ENCODE data around the gene REM2. TPM values are rescaled to one million over a fixed set of nuclear protein-coding genes. Genes with fewer than 3 reads are reported as not detected.

The REM2 gene
- total and polyA plus RNA-seq, 4 donors, result 0.08 to 0.14 (median 0.11) TPM; not detected in 1

DNA sequence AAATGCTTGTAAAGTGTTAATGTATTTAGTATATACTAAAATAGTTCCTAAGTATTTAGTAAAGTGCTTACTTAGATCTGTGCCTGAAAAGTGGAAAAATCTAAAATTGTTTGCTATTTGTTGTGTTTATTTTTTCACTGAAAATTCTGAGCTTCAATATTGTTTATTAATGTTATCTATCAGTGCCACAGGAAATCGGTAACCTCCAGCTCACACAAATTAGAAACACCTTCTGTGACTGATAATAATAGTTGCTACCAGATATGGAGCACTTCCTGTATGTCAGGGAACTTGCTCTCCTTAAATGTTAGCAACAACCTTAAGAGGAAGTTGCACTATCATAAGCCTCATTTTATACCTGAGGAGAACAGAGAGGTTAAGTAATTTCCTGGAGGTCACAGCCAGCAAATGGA is 12.2 kb upstream of the REM2 start:
- peaks cover 2 to 15% (median 9%) of the 10 kb centered on the region in 4 donors for H3K4me1 ChIP-seq (ENCODE audit: control insufficient read depth in 4 of 4, insufficient read depth in 4 of 4, low read length in 3 of 4)
- WGBS, result 0% methylated on average over 1 of the region's 1 CpG
- H3K27ac ChIP-seq (ENCODE audit: low read depth in 1 of 2, low read length in 2 of 2), result peak overlapping the region; percentile 98 to 99
- no peak for DNase-seq (ENCODE audit: low spot score)
- H3K36me3 ChIP-seq (ENCODE audit: control insufficient read depth in 4 of 4, insufficient read depth in 3 of 4, low read depth in 1 of 4, low read length in 3 of 4), result peaks cover 6 to 19% (median 15%) of the 10 kb centered on the region in 4 donors
- peak overlapping the region; percentile 61 to 70 for H3K9ac ChIP-seq (ENCODE audit: low read depth in 1 of 2, low read length in 2 of 2)
- peak overlapping the region in 2 of 3 donors; percentile 26 to 95 for H3K4me3 ChIP-seq (ENCODE audit: low read depth in 1 of 3, low read length in 3 of 3)
- TF ChIP-seq, protein P1, sequence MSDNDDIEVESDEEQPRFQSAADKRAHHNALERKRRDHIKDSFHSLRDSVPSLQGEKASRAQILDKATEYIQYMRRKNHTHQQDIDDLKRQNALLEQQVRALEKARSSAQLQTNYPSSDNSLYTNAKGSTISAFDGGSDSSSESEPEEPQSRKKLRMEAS (IDR thresholded peaks at IDR 0.05), result no peak
- TF ChIP-seq GABPA (IDR thresholded peaks at IDR 0.05 in 1 of 2, conservative IDR thresholded peaks at IDR 0.05 in 1 of 2), result peak in 1 of 2 donors; percentile 56
- no peaks in the 10 kb centered on the region for H3K9me3 ChIP-seq (ENCODE audit: control insufficient read depth in 4 of 4, low read length in 3 of 4)
- H3K27me3 ChIP-seq (ENCODE audit: control insufficient read depth in 4 of 4, insufficient read depth in 4 of 4, low read length in 3 of 4), result no peaks in the 10 kb centered on the region

DNA sequence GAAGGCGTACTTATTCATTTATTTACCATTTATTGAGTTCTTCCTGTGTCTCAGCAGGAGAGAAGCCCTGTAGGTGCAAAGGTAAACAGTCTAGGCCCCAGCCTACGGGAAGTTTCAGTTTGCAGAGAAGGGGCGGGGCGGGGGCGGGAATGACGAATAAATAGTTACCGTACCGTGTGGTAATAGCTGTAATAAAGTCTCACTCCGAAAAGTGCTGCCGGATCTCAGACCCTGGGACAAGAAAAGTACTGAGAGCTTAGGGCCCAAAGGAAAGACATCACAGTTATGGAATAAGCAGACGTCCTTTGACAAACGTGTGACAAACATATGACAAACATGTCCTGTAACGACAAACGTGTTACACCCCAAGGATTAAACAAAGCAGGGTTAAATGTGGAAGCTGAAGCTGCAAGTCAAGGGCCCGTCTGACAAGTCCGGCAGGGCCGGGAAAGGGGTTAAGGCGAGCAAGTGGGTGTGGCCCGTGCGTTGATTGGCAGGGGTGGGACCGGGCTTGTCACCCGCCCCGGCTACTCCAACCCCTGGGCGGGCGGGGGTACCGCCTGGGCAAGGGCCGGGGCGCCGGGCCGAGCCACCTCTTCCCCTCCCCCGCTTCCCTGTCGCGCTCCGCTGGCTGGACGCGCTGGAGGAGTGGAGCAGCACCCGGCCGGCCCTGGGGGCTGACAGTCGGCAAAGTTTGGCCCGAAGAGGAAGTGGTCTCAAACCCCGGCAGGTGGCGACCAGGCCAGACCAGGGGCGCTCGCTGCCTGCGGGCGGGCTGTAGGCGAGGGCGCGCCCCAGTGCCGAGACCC is 11.6 kb upstream of the REM2 start, which contains the start of gene LRP10:
TSS of gene LRP10 (plus strand) at position 517 of the 809 bp plus-strand sequence. CDS start 564 bp downstream, outside the sequence.
- WGBS, result under 1% methylated on average over 50 of the region's 50 CpGs

More for the DNA sequence above, 11.6 kb upstream of the REM2 start, which contains the start of gene LRP10:
- TF ChIP-seq, protein P1 (IDR thresholded peaks at IDR 0.05), result no peak
- TF ChIP-seq EGR1 (IDR thresholded peaks at IDR 0.05; ENCODE audit: low read depth in 2 of 2) (peak in 1 of 2 donors; percentile 16), SP1 (IDR thresholded peaks at IDR 0.05) (peak; percentile 80), RXRA (IDR thresholded peaks at IDR 0.05) (peak; percentile 54 to 68), YY1 (IDR thresholded peaks at IDR 0.05) (peak; percentile 70), HNF4A (conservative IDR thresholded peaks at IDR 0.05) (peak; percentile 58 to 66), GABPA (IDR thresholded peaks at IDR 0.05 in 1 of 2, conservative IDR thresholded peaks at IDR 0.05 in 1 of 2) (peak in 1 of 2 donors; percentile 67), TAF1 (conservative IDR thresholded peaks at IDR 0.05) (no peak), RAD21 (IDR thresholded peaks at IDR 0.05) (peak in 1 of 2 donors; percentile 8), FOXA2 (IDR thresholded peaks at IDR 0.05) (peak; percentile 58), HNF4G (IDR thresholded peaks at IDR 0.05) (peak; percentile 36), FOXA1 (IDR thresholded peaks at IDR 0.05) (no peak), JUND (IDR thresholded peaks at IDR 0.05) (peak in 1 of 2 donors; percentile 65)
- TF ChIP-seq, protein P2, sequence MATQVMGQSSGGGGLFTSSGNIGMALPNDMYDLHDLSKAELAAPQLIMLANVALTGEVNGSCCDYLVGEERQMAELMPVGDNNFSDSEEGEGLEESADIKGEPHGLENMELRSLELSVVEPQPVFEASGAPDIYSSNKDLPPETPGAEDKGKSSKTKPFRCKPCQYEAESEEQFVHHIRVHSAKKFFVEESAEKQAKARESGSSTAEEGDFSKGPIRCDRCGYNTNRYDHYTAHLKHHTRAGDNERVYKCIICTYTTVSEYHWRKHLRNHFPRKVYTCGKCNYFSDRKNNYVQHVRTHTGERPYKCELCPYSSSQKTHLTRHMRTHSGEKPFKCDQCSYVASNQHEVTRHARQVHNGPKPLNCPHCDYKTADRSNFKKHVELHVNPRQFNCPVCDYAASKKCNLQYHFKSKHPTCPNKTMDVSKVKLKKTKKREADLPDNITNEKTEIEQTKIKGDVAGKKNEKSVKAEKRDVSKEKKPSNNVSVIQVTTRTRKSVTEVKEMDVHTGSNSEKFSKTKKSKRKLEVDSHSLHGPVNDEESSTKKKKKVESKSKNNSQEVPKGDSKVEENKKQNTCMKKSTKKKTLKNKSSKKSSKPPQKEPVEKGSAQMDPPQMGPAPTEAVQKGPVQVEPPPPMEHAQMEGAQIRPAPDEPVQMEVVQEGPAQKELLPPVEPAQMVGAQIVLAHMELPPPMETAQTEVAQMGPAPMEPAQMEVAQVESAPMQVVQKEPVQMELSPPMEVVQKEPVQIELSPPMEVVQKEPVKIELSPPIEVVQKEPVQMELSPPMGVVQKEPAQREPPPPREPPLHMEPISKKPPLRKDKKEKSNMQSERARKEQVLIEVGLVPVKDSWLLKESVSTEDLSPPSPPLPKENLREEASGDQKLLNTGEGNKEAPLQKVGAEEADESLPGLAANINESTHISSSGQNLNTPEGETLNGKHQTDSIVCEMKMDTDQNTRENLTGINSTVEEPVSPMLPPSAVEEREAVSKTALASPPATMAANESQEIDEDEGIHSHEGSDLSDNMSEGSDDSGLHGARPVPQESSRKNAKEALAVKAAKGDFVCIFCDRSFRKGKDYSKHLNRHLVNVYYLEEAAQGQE (IDR thresholded peaks at IDR 0.05), result peak; percentile 46
- TF ChIP-seq, protein P3, sequence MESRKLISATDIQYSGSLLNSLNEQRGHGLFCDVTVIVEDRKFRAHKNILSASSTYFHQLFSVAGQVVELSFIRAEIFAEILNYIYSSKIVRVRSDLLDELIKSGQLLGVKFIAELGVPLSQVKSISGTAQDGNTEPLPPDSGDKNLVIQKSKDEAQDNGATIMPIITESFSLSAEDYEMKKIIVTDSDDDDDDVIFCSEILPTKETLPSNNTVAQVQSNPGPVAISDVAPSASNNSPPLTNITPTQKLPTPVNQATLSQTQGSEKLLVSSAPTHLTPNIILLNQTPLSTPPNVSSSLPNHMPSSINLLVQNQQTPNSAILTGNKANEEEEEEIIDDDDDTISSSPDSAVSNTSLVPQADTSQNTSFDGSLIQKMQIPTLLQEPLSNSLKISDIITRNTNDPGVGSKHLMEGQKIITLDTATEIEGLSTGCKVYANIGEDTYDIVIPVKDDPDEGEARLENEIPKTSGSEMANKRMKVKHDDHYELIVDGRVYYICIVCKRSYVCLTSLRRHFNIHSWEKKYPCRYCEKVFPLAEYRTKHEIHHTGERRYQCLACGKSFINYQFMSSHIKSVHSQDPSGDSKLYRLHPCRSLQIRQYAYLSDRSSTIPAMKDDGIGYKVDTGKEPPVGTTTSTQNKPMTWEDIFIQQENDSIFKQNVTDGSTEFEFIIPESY (IDR thresholded peaks at IDR 0.05), result no peak
- TF ChIP-seq, protein P4, sequence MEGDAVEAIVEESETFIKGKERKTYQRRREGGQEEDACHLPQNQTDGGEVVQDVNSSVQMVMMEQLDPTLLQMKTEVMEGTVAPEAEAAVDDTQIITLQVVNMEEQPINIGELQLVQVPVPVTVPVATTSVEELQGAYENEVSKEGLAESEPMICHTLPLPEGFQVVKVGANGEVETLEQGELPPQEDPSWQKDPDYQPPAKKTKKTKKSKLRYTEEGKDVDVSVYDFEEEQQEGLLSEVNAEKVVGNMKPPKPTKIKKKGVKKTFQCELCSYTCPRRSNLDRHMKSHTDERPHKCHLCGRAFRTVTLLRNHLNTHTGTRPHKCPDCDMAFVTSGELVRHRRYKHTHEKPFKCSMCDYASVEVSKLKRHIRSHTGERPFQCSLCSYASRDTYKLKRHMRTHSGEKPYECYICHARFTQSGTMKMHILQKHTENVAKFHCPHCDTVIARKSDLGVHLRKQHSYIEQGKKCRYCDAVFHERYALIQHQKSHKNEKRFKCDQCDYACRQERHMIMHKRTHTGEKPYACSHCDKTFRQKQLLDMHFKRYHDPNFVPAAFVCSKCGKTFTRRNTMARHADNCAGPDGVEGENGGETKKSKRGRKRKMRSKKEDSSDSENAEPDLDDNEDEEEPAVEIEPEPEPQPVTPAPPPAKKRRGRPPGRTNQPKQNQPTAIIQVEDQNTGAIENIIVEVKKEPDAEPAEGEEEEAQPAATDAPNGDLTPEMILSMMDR (IDR thresholded peaks at IDR 0.05; ENCODE audit: low read depth, low read length, missing input control), result no peak
- TF ChIP-seq, protein P5, sequence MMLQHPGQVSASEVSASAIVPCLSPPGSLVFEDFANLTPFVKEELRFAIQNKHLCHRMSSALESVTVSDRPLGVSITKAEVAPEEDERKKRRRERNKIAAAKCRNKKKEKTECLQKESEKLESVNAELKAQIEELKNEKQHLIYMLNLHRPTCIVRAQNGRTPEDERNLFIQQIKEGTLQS (IDR thresholded peaks at IDR 0.05), result peak; percentile 21
- Histone ChIP-seq H3K9ac (ENCODE audit: low read depth in 1 of 2, low read length in 2 of 2) (peak within 1 kb of the TSS; percentile 70 to 75), H3K4me3 (ENCODE audit: low read depth in 1 of 3, low read length in 3 of 3) (peak within 1 kb of the TSS; percentile 83 to 95 (median 94)), H3K4me1 (ENCODE audit: control insufficient read depth in 4 of 4, insufficient read depth in 4 of 4, low read length in 3 of 4) (peaks cover 2 to 15% (median 9%) of the 10 kb centered on the region in 4 donors), H3K27ac (ENCODE audit: low read depth in 1 of 2, low read length in 2 of 2) (peak within 1 kb of the TSS; percentile 98 to 99), H3K9me3 (ENCODE audit: control insufficient read depth in 4 of 4, low read length in 3 of 4) (no peaks in the 10 kb centered on the region), H3K36me3 (ENCODE audit: control insufficient read depth in 4 of 4, insufficient read depth in 3 of 4, low read depth in 1 of 4, low read length in 3 of 4) (peaks cover 6 to 25% (median 20%) of the 10 kb centered on the region in 4 donors), H3K27me3 (ENCODE audit: control insufficient read depth in 4 of 4, insufficient read depth in 4 of 4, low read length in 3 of 4) (no peaks in the 10 kb centered on the region)
- DNase-seq (ENCODE audit: low spot score), result peak; percentile 93

Measured in liver (tissue), 9 donors.